Measurements from ENCODE around the gene FGF19.

Gene FGF19

GRCh38 chr11:69746752-69747742 lies 43.2 kb upstream of the FGF19 start:
- ChIA-PET CTCF (no interaction called here), POLR2A (no interaction called here)
- TF ChIP-seq L3MBTL2 (conservative IDR thresholded peaks at IDR 0.05) (no peak), SUZ12 (IDR thresholded peaks at IDR 0.05) (no peak), NFRKB (IDR thresholded peaks at IDR 0.05) (no peak), FOXM1 (IDR thresholded peaks at IDR 0.05; ENCODE audit: borderline replicate concordance) (no peak), TARDBP (IDR thresholded peaks at IDR 0.05) (no peak), HDGF (IDR thresholded peaks at IDR 0.05; ENCODE audit: borderline replicate concordance) (no peak), LEF1 (IDR thresholded peaks at IDR 0.05; ENCODE audit: borderline replicate concordance) (no peak), FOXK2 (IDR thresholded peaks at IDR 0.05) (no peak), FOXA1 (IDR thresholded peaks at IDR 0.05) (no peak), CTBP1 (IDR thresholded peaks at IDR 0.05; ENCODE audit: borderline replicate concordance) (no peak), SP1 (IDR thresholded peaks at IDR 0.05) (no peak), ZNF384 (IDR thresholded peaks at IDR 0.05) (no peak), ARNT (IDR thresholded peaks at IDR 0.05) (no peak), ELF4 (IDR thresholded peaks at IDR 0.05) (no peak)
- TF ChIP-seq, protein P1, sequence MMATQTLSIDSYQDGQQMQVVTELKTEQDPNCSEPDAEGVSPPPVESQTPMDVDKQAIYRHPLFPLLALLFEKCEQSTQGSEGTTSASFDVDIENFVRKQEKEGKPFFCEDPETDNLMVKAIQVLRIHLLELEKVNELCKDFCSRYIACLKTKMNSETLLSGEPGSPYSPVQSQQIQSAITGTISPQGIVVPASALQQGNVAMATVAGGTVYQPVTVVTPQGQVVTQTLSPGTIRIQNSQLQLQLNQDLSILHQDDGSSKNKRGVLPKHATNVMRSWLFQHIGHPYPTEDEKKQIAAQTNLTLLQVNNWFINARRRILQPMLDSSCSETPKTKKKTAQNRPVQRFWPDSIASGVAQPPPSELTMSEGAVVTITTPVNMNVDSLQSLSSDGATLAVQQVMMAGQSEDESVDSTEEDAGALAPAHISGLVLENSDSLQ (IDR thresholded peaks at IDR 0.05) = no peak
- no peak for DNase-seq (ENCODE audit: extremely low spot score)

DNA sequence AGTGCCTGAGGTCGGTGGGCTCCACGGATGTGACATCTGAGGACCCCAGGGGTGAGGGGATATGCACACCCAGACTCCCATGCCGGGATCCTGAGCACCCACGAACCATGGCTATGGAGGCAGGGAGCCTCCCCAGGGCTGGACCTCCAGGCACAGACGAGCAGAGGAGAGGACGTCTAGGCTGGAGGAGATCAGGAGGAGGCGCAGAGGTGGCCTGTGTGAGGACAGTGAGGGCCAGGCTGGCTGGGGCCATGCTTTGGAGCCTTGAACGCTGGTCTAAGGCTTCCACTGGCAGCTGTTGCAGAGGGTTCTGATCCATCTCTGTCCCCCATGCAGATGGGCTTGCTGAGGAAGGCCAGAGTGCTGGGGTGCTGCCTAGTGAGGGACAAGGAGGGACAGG lies 42.3 kb upstream of the FGF19 start:
- no peak for DNase-seq (ENCODE audit: extremely low spot score)
- TF ChIP-seq FOXK2 (IDR thresholded peaks at IDR 0.05) (no peak), TARDBP (IDR thresholded peaks at IDR 0.05) (no peak), BHLHE40 (IDR thresholded peaks at IDR 0.05; ENCODE audit: borderline replicate concordance) (no peak), ZNF384 (IDR thresholded peaks at IDR 0.05) (no peak), NFRKB (IDR thresholded peaks at IDR 0.05) (no peak)
- TF ChIP-seq, protein P1 (IDR thresholded peaks at IDR 0.05) = no peak
- ChIA-PET POLR2A (no interaction called here), CTCF (no interaction called here)

GRCh38 chr11:69745201-69745600 lies 41.4 kb upstream of the FGF19 start:
- ChIA-PET CTCF (no interaction called here), POLR2A (no interaction called here)
- TF ChIP-seq SUZ12 (IDR thresholded peaks at IDR 0.05) (no peak), FOXK2 (IDR thresholded peaks at IDR 0.05) (no peak), ELF4 (IDR thresholded peaks at IDR 0.05) (no peak), HDGF (IDR thresholded peaks at IDR 0.05; ENCODE audit: borderline replicate concordance) (no peak), L3MBTL2 (conservative IDR thresholded peaks at IDR 0.05) (no peak), SP1 (IDR thresholded peaks at IDR 0.05) (no peak), FOXA1 (IDR thresholded peaks at IDR 0.05) (no peak), BHLHE40 (IDR thresholded peaks at IDR 0.05; ENCODE audit: borderline replicate concordance) (no peak), FOXM1 (IDR thresholded peaks at IDR 0.05; ENCODE audit: borderline replicate concordance) (no peak), ZNF384 (IDR thresholded peaks at IDR 0.05) (no peak), TARDBP (IDR thresholded peaks at IDR 0.05) (no peak), ARNT (IDR thresholded peaks at IDR 0.05) (no peak), CTBP1 (IDR thresholded peaks at IDR 0.05; ENCODE audit: borderline replicate concordance) (no peak), NFRKB (IDR thresholded peaks at IDR 0.05) (no peak), LEF1 (IDR thresholded peaks at IDR 0.05; ENCODE audit: borderline replicate concordance) (no peak)
- TF ChIP-seq, protein P1 (IDR thresholded peaks at IDR 0.05) = no peak
- no peak for DNase-seq (ENCODE audit: extremely low spot score)

DNA sequence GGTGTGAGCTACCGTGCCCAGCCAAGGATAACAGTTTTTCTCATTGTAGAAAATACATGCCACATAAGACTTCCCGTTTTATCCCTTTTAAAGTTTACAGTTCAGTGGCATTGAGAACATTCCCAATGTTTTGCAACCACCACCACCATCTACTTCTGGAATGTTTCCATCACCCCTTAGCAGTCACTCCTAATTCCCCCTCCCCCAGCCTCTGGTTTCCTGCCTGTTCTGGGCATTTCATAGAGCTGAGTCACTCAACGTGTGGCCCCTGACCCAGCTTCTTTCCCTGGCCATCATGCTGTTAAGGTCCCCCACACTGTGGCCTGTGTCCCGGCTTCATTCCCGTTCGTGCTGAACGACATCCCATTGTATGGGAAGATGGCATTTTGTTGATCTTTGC lies 40.6 kb upstream of the FGF19 start:
- no peak for DNase-seq (ENCODE audit: extremely low spot score)
- CTCF ChIA-PET = no interaction called here
- no peak for TF ChIP-seq SUZ12 (IDR thresholded peaks at IDR 0.05)
- TF ChIP-seq NFRKB (IDR thresholded peaks at IDR 0.05) = no peak
- TF ChIP-seq LEF1 (IDR thresholded peaks at IDR 0.05; ENCODE audit: borderline replicate concordance) = no peak
- TF ChIP-seq ARNT (IDR thresholded peaks at IDR 0.05) = no peak
- no peak for TF ChIP-seq SP1 (IDR thresholded peaks at IDR 0.05)
- no peak for TF ChIP-seq BHLHE40 (IDR thresholded peaks at IDR 0.05; ENCODE audit: borderline replicate concordance)
- TF ChIP-seq ZNF384 (IDR thresholded peaks at IDR 0.05) = no peak
- POLR2A ChIA-PET = no interaction called here

- no peak for DNase-seq (ENCODE audit: extremely low spot score)
- no peak for TF ChIP-seq NFRKB (IDR thresholded peaks at IDR 0.05)
- ChIA-PET CTCF (no interaction called here), POLR2A (no interaction called here)
These were observed 31.0 kb upstream of the FGF19 start for GRCh38 chr11:69734841-69735240.

DNA sequence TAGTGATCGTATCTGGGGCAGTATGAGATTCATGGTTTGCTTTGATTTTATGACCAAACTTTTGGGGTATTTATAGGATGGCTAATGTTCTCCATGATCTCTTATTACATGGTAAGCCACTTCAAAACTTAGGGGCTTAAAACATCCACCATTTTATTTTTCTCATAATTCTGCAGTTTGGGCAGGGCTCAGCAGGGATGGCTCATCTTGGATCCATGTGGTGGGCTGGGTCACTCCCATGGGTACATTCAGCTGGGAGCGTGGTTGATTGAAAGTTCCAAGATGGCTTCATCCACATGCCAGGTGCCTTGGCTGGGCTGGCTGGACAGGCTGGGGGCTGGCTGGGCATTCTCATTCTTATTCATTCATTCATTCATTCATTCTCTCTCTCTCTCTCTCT lies 30.5 kb upstream of the FGF19 start:
- no peak for DNase-seq (ENCODE audit: extremely low spot score)
- CTCF ChIA-PET = no interaction called here
- no peak for TF ChIP-seq TARDBP (IDR thresholded peaks at IDR 0.05)
- TF ChIP-seq, protein P1 (IDR thresholded peaks at IDR 0.05) = no peak
- no peak for TF ChIP-seq FOXK2 (IDR thresholded peaks at IDR 0.05)
- TF ChIP-seq FOXM1 (IDR thresholded peaks at IDR 0.05; ENCODE audit: borderline replicate concordance) = no peak
- no peak for TF ChIP-seq CTBP1 (IDR thresholded peaks at IDR 0.05; ENCODE audit: borderline replicate concordance)
- no peak for TF ChIP-seq SUZ12 (IDR thresholded peaks at IDR 0.05)
- no peak for TF ChIP-seq ARNT (IDR thresholded peaks at IDR 0.05)
- no peak for TF ChIP-seq BHLHE40 (IDR thresholded peaks at IDR 0.05; ENCODE audit: borderline replicate concordance)
- no peak for TF ChIP-seq ELF4 (IDR thresholded peaks at IDR 0.05)
- TF ChIP-seq L3MBTL2 (conservative IDR thresholded peaks at IDR 0.05) = no peak
- no peak for TF ChIP-seq HDGF (IDR thresholded peaks at IDR 0.05; ENCODE audit: borderline replicate concordance)
- no peak for TF ChIP-seq FOXA1 (IDR thresholded peaks at IDR 0.05)
- no peak for TF ChIP-seq ZNF384 (IDR thresholded peaks at IDR 0.05)
- POLR2A ChIA-PET = no interaction called here

Measured in HEK293T (cell line).